OCI-LY1 (cell line): ENCODE measurements around the gene DCDC1.

Experiments used
- H2AFZ ChIP-seq: fragments of 200-600 bp; sonication (generic), shearing (Covaris generic); 2 replicates; pipeline ENCODE4 v1.6.0; 2014; ENCODE audit warnings: antibody characterized with exemption, mild to moderate bottlenecking, low read length
- H3F3A ChIP-seq: fragments of 200-600 bp; sonication (generic), shearing (Covaris generic); 2 replicates; pipeline ENCODE4 v1.6.0; 2014; ENCODE audit warnings: mild to moderate bottlenecking, antibody characterized with exemption, low read length, moderate library complexity; ENCODE audit not compliant: insufficient read depth
- H3K27ac ChIP-seq: fragments of 200-600 bp; sonication (generic); 2 replicates; pipeline ENCODE4 v1.5.1; 2014; ENCODE audit warnings: low read length, mixed run types, mild to moderate bottlenecking, low read depth; ENCODE audit not compliant: poor library complexity, severe bottlenecking
- H3K27me3 ChIP-seq: fragments of 200-600 bp; sonication (generic); 2 replicates; pipeline ENCODE4 v1.6.0; 2014; ENCODE audit warnings: antibody characterized with exemption, mild to moderate bottlenecking, low read length, moderate library complexity; ENCODE audit not compliant: insufficient read depth
- H3K36me3 ChIP-seq: fragments of 200-600 bp; sonication (generic); 2 replicates; pipeline ENCODE4 v1.6.1; 2014; ENCODE audit warnings: mild to moderate bottlenecking, antibody characterized with exemption, low read length, moderate library complexity, mixed read lengths; ENCODE audit not compliant: insufficient read depth
- H3K4me1 ChIP-seq: fragments of 200-600 bp; sonication (generic); 2 replicates; pipeline ENCODE4 v1.5.1; 2014; ENCODE audit warnings: mild to moderate bottlenecking, low read length, moderate library complexity; ENCODE audit not compliant: insufficient read depth, severe bottlenecking
- H3K4me2 ChIP-seq: fragments of 200-600 bp; sonication (generic), shearing (Covaris generic); 2 replicates; pipeline ENCODE4 v1.6.1; 2014; ENCODE audit warnings: low read length
- H3K4me3 ChIP-seq: fragments of 200-600 bp; sonication (generic); 2 replicates; pipeline ENCODE4 v1.5.1; 2014; ENCODE audit warnings: low read length, low read depth, mild to moderate bottlenecking, mixed read lengths; ENCODE audit not compliant: poor library complexity, severe bottlenecking
- H3K79me2 ChIP-seq: fragments of 200-600 bp; shearing (Covaris generic); 2 replicates; pipeline ENCODE4 v1.6.1; 2016; ENCODE audit warnings: mixed run types, low read length, mixed read lengths; ENCODE audit not compliant: insufficient read depth
- H3K9ac ChIP-seq: fragments of 200-600 bp; sonication (generic), shearing (Covaris generic); 2 replicates; pipeline ENCODE4 v1.6.1; 2014; ENCODE audit warnings: mild to moderate bottlenecking, low read length, mixed read lengths
- H3K9me2 ChIP-seq: fragments of 200-600 bp; sonication (generic), shearing (Covaris generic); 2 replicates; pipeline ENCODE4 v1.6.1; 2014; ENCODE audit warnings: low read depth, mild to moderate bottlenecking, low read length, mixed read lengths
- H3K9me3 ChIP-seq: fragments of 200-600 bp; shearing (Covaris generic); 2 replicates; pipeline ENCODE4 v1.6.1; 2014; ENCODE audit warnings: low read length, mixed read lengths
- H4K20me1 ChIP-seq: fragments of 200-600 bp; sonication (generic), shearing (Covaris generic); 2 replicates; pipeline ENCODE4 v1.6.0; 2016; ENCODE audit warnings: mild to moderate bottlenecking, low read length; ENCODE audit not compliant: insufficient read depth
- CTCF ChIP-seq: fragments of 200-600 bp; sonication (generic), shearing (Covaris generic); IDR thresholded peaks from 2 replicates; pipeline ENCODE4 v1.5.1; 2017; ENCODE audit warnings: mild to moderate bottlenecking, antibody characterized with exemption, low read length, moderate library complexity, mixed read lengths
- EZH2 ChIP-seq: fragments of 200-600 bp; sonication (generic), shearing (Covaris generic); IDR thresholded peaks from 2 replicates; pipeline ENCODE4 v1.8.0; 2017; ENCODE audit warnings: borderline replicate concordance, mixed run types, mild to moderate bottlenecking, antibody characterized with exemption, low read length, moderate library complexity, mixed read lengths

Gene DCDC1

GRCh38 chr11:31417357-31417756, 47.8 kb upstream of the DCDC1 start:
- Histone ChIP-seq H3K4me1 (no peaks in the 10 kb centered on the region), H2AFZ (no peak overlapping the region), H3K36me3 (no peaks in the 10 kb centered on the region), H4K20me1 (no peaks in the 10 kb centered on the region), H3K9me2 (no peaks in the 10 kb centered on the region), H3K79me2 (no peaks in the 10 kb centered on the region), H3K9ac (no peak overlapping the region), H3K4me3 (no peak overlapping the region), H3K27ac (no peak overlapping the region), H3K27me3 (no peaks in the 10 kb centered on the region), H3K9me3 (no peaks in the 10 kb centered on the region), H3K4me2 (no peak overlapping the region), H3F3A (no peaks in the 10 kb centered on the region)
- TF ChIP-seq CTCF, result no peak

GRCh38 chr11:31415435-31415834, 45.9 kb upstream of the DCDC1 start:
- H3K27me3 ChIP-seq, result no peaks in the 10 kb centered on the region
- H2AFZ ChIP-seq, result no peak overlapping the region
- no peak overlapping the region for H3K9ac ChIP-seq
- H4K20me1 ChIP-seq, result no peaks in the 10 kb centered on the region
- H3K4me1 ChIP-seq, result no peaks in the 10 kb centered on the region
- H3F3A ChIP-seq, result no peaks in the 10 kb centered on the region
- H3K4me2 ChIP-seq, result no peak overlapping the region
- no peak overlapping the region for H3K4me3 ChIP-seq
- no peak for TF ChIP-seq EZH2
- no peak for TF ChIP-seq CTCF
- no peaks in the 10 kb centered on the region for H3K9me3 ChIP-seq
- H3K36me3 ChIP-seq, result no peaks in the 10 kb centered on the region
- no peaks in the 10 kb centered on the region for H3K79me2 ChIP-seq
- H3K9me2 ChIP-seq, result no peaks in the 10 kb centered on the region
- H3K27ac ChIP-seq, result no peak overlapping the region

- Histone ChIP-seq H2AFZ (no peak overlapping the region), H3F3A (no peaks in the 10 kb centered on the region), H3K36me3 (no peaks in the 10 kb centered on the region), H3K9me2 (no peaks in the 10 kb centered on the region), H4K20me1 (no peaks in the 10 kb centered on the region), H3K4me1 (no peaks in the 10 kb centered on the region), H3K4me3 (no peak overlapping the region), H3K27me3 (no peaks in the 10 kb centered on the region), H3K4me2 (no peak overlapping the region), H3K79me2 (no peaks in the 10 kb centered on the region), H3K9ac (no peak overlapping the region), H3K9me3 (no peaks in the 10 kb centered on the region), H3K27ac (no peak overlapping the region)
- TF ChIP-seq EZH2 (no peak), CTCF (no peak)
These were observed 44.8 kb upstream of the DCDC1 start for GRCh38 chr11:31414338-31414737.
